ENCODE results near the gene TRPM4. TPM values are rescaled to one million over a fixed set of nuclear protein-coding genes. Genes with fewer than 3 reads are reported as not detected.

Gene TRPM4
- total and polyA plus RNA-seq, 12 donors, result 20.4 to 100 (median 33.0) TPM

DNA sequence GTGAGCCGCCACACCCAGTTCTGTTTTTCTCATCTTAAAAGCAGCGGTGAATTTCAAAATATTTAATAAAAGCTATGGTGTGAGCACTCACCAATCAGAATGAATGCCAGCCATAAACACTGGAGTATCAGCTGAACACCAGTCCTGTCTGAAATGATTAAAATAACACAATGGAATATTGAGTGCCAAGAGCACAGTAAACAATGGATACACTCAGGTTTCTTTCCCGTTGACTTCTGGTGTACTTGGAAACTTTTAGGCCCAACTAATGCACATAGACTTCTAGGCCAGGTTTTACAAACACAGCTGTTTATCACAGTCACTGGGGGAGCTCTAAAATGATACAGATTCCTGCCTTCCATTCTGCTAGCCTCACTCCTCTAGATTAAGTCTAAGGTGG, 99.1 kb downstream of the TRPM4 start:
- intact Hi-C loops (cut with DNase I), result no loop called here
- WGBS, 2 donors, result 63 to 79% methylated on average over 3 of the region's 3 CpGs
- H3K36me3 ChIP-seq, result no peaks in the 10 kb centered on the region
- TF ChIP-seq, protein P1, sequence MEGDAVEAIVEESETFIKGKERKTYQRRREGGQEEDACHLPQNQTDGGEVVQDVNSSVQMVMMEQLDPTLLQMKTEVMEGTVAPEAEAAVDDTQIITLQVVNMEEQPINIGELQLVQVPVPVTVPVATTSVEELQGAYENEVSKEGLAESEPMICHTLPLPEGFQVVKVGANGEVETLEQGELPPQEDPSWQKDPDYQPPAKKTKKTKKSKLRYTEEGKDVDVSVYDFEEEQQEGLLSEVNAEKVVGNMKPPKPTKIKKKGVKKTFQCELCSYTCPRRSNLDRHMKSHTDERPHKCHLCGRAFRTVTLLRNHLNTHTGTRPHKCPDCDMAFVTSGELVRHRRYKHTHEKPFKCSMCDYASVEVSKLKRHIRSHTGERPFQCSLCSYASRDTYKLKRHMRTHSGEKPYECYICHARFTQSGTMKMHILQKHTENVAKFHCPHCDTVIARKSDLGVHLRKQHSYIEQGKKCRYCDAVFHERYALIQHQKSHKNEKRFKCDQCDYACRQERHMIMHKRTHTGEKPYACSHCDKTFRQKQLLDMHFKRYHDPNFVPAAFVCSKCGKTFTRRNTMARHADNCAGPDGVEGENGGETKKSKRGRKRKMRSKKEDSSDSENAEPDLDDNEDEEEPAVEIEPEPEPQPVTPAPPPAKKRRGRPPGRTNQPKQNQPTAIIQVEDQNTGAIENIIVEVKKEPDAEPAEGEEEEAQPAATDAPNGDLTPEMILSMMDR (IDR thresholded peaks at IDR 0.05), result no peak
- peak overlapping the region in 3 of 10 donors; percentile 10 to 35 (median 26) for H3K27ac ChIP-seq
- H3K9me3 ChIP-seq, result peaks cover 0 to 20% (median 9%) of the 10 kb centered on the region in 11 donors
- H3K4me1 ChIP-seq, result peaks cover 0 to 19% (median 4%) of the 10 kb centered on the region in 9 donors
- ATAC-seq (peak; percentile 28 to 74 (median 54)), DNase-seq (no peak)
- H3K4me3 ChIP-seq, result no peak overlapping the region
- no peaks in the 10 kb centered on the region for H3K27me3 ChIP-seq

Other genes starting within 250 kb of the TRPM4 start
- under 1 TPM in 1 of 10 donors, not detected in 9; 0.51 TPM for gene DHDH, start 224.1 kb upstream of the TRPM4 start, total RNA-seq
- under 1 TPM in 1 of 2 donors, not detected in 1; 0.17 TPM for gene DHDH, start 224.1 kb upstream of the TRPM4 start, polyA plus RNA-seq
- 10 to 100 TPM; 11.5 to 41.5 (median 19.5) TPM for gene BAX, start 202.9 kb upstream of the TRPM4 start, total RNA-seq
- 10 to 100 TPM; 17.6 to 37.4 TPM for gene BAX, start 202.9 kb upstream of the TRPM4 start, polyA plus RNA-seq
- 1,000 to 10,000 TPM in 2 of 10 donors, 100 to 1,000 TPM in 8; 450 to 3,518 (median 637) TPM for gene FTL, start 192.5 kb upstream of the TRPM4 start, total RNA-seq
- gene FTL, start 192.5 kb upstream of the TRPM4 start, polyA plus RNA-seq, result 1,000 to 10,000 TPM; 1,046 to 1,578 TPM
- gene GYS1, start 164.5 kb upstream of the TRPM4 start, total RNA-seq, result 100 to 1,000 TPM; 139 to 245 (median 201) TPM
- gene GYS1, start 164.5 kb upstream of the TRPM4 start, polyA plus RNA-seq, result 100 to 1,000 TPM; 114 to 128 TPM
- gene RUVBL2, start 163.9 kb upstream of the TRPM4 start, total RNA-seq, result 10 to 100 TPM; 40.1 to 60.4 (median 49.3) TPM
- gene RUVBL2, start 163.9 kb upstream of the TRPM4 start, polyA plus RNA-seq, result 100 to 1,000 TPM in 1 of 2 donors, 10 to 100 TPM in 1; 60.1 to 108 TPM
- not detected for gene LHB, start 140.7 kb upstream of the TRPM4 start, total RNA-seq
- gene LHB, start 140.7 kb upstream of the TRPM4 start, polyA plus RNA-seq, result not detected
- gene CGB3, start 133.5 kb upstream of the TRPM4 start, total RNA-seq, result not detected
- not detected for gene CGB3, start 133.5 kb upstream of the TRPM4 start, polyA plus RNA-seq
- gene CGB2, start 125.9 kb upstream of the TRPM4 start, total RNA-seq, result not detected
- gene CGB2, start 125.9 kb upstream of the TRPM4 start, polyA plus RNA-seq, result not detected
- gene CGB1, start 120.9 kb upstream of the TRPM4 start, total RNA-seq, result not detected
- not detected for gene CGB1, start 120.9 kb upstream of the TRPM4 start, polyA plus RNA-seq
- not detected for gene CGB5, start 113.9 kb upstream of the TRPM4 start, total RNA-seq
- gene CGB5, start 113.9 kb upstream of the TRPM4 start, polyA plus RNA-seq, result not detected
- gene CGB8, start 108.7 kb upstream of the TRPM4 start, total RNA-seq, result not detected
- gene CGB8, start 108.7 kb upstream of the TRPM4 start, polyA plus RNA-seq, result not detected
- not detected for gene CGB7, start 100.0 kb upstream of the TRPM4 start, total RNA-seq
- under 1 TPM; 0.14 to 0.37 TPM for gene CGB7, start 100.0 kb upstream of the TRPM4 start, polyA plus RNA-seq
- gene NTF4, start 93.0 kb upstream of the TRPM4 start, total RNA-seq, result 1 to 10 TPM in 1 of 10 donors, under 1 TPM in 2, not detected in 7; 0.28 to 1.1 (median 0.71) TPM
- 1 to 10 TPM in 1 of 2 donors, under 1 TPM in 1; 0.06 to 1.6 TPM for gene NTF4, start 93.0 kb upstream of the TRPM4 start, polyA plus RNA-seq
- 1 to 10 TPM in 2 of 10 donors, under 1 TPM in 7, not detected in 1; 0.11 to 4.8 (median 0.26) TPM for gene KCNA7, start 85.1 kb upstream of the TRPM4 start, total RNA-seq
- gene KCNA7, start 85.1 kb upstream of the TRPM4 start, polyA plus RNA-seq, result 1 to 10 TPM in 1 of 2 donors, under 1 TPM in 1; 0.04 to 1.5 TPM
- 100 to 1,000 TPM in 3 of 10 donors, 10 to 100 TPM in 7; 75.2 to 157 (median 88.4) TPM for gene SNRNP70, start 72.3 kb upstream of the TRPM4 start, total RNA-seq
- 100 to 1,000 TPM; 114 to 330 TPM for gene SNRNP70, start 72.3 kb upstream of the TRPM4 start, polyA plus RNA-seq
- 10 to 100 TPM; 17.6 to 26.7 (median 23.0) TPM for gene LIN7B, start 43.4 kb upstream of the TRPM4 start, total RNA-seq
- gene LIN7B, start 43.4 kb upstream of the TRPM4 start, polyA plus RNA-seq, result 10 to 100 TPM; 25.9 to 38.5 TPM
- gene C19orf73, start 38.6 kb upstream of the TRPM4 start, total RNA-seq, result 1 to 10 TPM in 5 of 10 donors, under 1 TPM in 5; 0.64 to 2.3 (median 1.0) TPM
- 1 to 10 TPM; 1.9 to 5.4 TPM for gene C19orf73, start 38.6 kb upstream of the TRPM4 start, polyA plus RNA-seq
- 1 to 10 TPM; 3.6 to 7.0 (median 5.8) TPM for gene PPFIA3, start 38.2 kb upstream of the TRPM4 start, total RNA-seq
- gene PPFIA3, start 38.2 kb upstream of the TRPM4 start, polyA plus RNA-seq, result 10 to 100 TPM; 15.4 to 16.7 TPM
- 1,000 to 10,000 TPM in 6 of 10 donors, 100 to 1,000 TPM in 4; 901 to 1,557 (median 1,052) TPM for gene HRC, start 2.4 kb upstream of the TRPM4 start, total RNA-seq
- 100 to 1,000 TPM; 331 to 710 TPM for gene HRC, start 2.4 kb upstream of the TRPM4 start, polyA plus RNA-seq
- gene SLC6A16, start 167.4 kb downstream of the TRPM4 start, total RNA-seq, result 1 to 10 TPM in 2 of 10 donors, under 1 TPM in 8; 0.25 to 1.0 (median 0.77) TPM
- 1 to 10 TPM in 1 of 2 donors, under 1 TPM in 1; 0.13 to 3.1 TPM for gene SLC6A16, start 167.4 kb downstream of the TRPM4 start, polyA plus RNA-seq
- 10 to 100 TPM in 2 of 10 donors, 1 to 10 TPM in 8; 2.0 to 34.2 (median 3.9) TPM for gene CD37, start 177.6 kb downstream of the TRPM4 start, total RNA-seq
- 1 to 10 TPM; 2.3 to 3.5 TPM for gene CD37, start 177.6 kb downstream of the TRPM4 start, polyA plus RNA-seq
- gene TEAD2, start 204.6 kb downstream of the TRPM4 start, total RNA-seq, result 10 to 100 TPM; 34.1 to 67.8 (median 45.1) TPM
- gene TEAD2, start 204.6 kb downstream of the TRPM4 start, polyA plus RNA-seq, result 10 to 100 TPM; 43.5 to 50.5 TPM
- under 1 TPM in 3 of 10 donors, not detected in 7; 0.22 to 0.54 (median 0.26) TPM for gene DKKL1, start 206.1 kb downstream of the TRPM4 start, total RNA-seq
- gene DKKL1, start 206.1 kb downstream of the TRPM4 start, polyA plus RNA-seq, result under 1 TPM in 1 of 2 donors, not detected in 1; 0.20 TPM
- not detected for gene KASH5, start 230.5 kb downstream of the TRPM4 start, total RNA-seq
- not detected for gene KASH5, start 230.5 kb downstream of the TRPM4 start, polyA plus RNA-seq